Activated effector memory CD4-positive, alpha-beta T cell treated with Interleukin-2 at 50 U/mL for 16 hours (primary cell): ENCODE measurements around the gene TP53I13.

ENCODE experiments used
- DNase-seq: peaks from one replicate; pipeline ENCODE4 v3.0.0-alpha.2; 2020

TP53I13 gene

DNA sequence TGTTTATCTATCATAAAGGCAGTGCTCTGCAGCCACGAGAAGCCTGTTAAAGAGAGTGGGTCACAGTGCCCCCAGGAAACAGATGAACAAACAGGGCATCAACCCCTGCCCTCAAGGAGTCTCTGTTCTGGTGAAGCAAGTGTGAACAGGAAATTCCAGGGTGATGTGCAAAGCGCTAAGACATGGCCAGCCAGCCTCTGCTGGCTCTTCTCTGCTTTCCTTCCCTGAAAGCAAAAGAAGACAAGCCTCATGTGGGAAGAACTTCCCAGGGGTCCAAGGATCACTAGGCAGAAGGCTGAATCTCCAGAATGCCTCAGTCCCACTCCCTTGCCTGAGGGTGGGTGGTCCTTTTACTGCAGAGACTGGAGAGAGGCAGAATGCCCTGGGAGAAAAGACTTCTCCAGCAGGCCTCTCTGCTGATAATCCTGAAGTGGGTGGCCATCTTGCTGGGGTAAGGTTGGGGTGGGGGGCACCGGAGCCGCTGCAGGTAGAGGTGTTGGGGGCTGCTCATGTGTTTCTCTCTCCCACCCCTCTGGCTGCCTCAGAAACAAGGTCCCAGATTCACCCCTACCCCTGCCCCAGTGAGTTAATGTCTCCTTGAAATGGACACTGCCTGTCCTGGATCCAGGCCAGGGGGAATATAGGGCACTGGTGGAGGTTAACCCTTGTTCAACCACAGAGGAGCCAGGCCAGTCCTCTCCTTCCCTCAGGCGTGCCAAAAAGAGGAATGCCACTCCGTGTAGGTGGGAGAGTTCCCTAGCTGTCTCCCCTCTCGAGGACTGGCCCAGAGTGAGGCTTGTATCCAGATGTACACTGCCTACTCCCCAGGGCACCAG is 26.8 kb downstream of the TP53I13 start:
- DNase-seq = no peak

DNA sequence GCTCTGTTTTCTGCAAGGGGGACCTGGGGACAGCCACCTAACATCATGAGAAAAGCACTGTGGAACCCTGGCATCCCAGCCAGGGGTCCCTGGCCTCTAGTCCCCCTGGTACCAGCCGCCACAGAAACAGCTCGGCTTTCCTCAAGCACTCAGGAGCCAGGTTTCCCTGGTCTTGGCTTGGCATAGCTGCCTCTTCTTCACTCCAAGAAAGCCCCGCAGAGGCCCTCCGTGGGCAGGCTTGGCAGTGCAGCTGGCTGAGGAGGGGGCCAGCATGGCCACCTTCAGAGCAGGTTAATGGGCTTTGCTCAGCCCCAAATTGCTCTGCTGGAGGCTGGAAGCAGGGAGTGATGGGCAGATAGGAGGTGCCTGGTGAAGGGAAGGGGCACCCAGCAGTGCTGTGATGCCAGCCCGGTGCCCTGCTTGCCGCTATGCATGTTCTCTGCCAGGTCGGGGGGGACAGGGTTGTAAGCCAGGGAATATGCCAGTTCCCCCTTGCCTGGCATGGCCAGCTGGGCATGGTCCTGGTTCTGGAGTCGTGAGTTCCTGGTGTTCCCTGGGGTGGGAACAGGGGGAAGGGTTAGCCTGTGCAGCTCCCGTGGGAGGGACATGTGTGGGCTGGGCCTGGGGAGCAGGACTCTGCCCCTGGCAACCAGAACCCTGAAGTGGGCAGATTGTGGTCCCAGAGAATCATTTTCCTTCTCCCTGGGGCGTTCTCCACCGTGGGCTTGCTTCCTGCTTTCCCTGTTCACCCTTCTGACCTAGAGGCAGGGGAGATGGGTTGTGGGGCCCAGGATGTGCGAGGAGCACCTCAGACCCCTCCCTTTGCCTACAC is 27.7 kb downstream of the TP53I13 start:
- DNase-seq = no peak

- DNase-seq = no peak
Measured at GRCh38 chr17:29596811-29597210, 28.3 kb downstream of the TP53I13 start.

DNA sequence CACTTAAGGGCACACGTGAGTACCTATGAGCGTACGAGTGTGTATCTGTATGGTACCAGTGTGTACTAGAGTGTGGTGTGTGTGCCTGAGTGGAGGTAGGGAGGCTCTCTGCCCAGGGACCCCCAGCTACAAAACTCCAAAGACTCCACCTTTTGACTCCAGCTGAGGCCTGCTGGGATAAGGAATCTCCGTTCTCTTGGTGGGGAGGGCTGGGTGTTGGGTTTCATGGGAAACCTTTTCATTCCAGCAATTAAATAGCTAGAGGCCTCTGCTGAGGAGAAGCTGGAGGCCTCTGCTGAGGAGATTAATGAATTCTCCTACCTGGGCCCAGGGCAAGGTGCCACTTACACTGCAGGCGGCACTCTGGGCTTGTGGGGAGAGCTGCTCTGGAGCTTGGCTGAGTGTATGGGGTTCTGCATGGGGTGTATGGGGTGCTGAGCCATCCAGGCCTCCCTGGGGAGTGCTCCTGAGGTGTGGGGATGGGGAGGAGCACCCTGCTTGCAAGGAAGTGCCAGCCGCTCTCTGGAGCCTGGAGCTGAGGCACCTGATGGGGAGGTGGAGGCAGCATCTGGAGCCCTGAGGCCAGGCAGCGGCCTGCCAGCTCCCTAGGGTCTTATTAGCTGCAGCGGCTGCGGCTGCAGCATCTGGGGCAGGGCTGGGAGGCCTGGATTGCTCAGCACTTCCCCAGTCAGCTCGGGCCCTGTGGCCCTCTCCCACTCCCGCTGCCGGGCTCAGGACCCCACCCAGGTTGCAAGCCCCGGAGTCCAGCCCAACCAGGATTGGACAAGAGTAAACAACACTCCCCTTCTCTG is 29.1 kb downstream of the TP53I13 start:
- no peak for DNase-seq

- DNase-seq = no peak
Measured at GRCh38 chr17:29603109-29603674, 34.7 kb downstream of the TP53I13 start.

GRCh38 chr17:29607557-29608195 is 39.2 kb downstream of the TP53I13 start:
- DNase-seq = no peak

- DNase-seq = no peak
Measured at GRCh38 chr17:29608986-29609385, 40.5 kb downstream of the TP53I13 start.

GRCh38 chr17:29610395-29610794 is 41.9 kb downstream of the TP53I13 start:
- DNase-seq = no peak

GRCh38 chr17:29611351-29612093 is 43.0 kb downstream of the TP53I13 start:
- no peak for DNase-seq

- no peak for DNase-seq
Measured at GRCh38 chr17:29612094-29612403, 43.5 kb downstream of the TP53I13 start.

DNA sequence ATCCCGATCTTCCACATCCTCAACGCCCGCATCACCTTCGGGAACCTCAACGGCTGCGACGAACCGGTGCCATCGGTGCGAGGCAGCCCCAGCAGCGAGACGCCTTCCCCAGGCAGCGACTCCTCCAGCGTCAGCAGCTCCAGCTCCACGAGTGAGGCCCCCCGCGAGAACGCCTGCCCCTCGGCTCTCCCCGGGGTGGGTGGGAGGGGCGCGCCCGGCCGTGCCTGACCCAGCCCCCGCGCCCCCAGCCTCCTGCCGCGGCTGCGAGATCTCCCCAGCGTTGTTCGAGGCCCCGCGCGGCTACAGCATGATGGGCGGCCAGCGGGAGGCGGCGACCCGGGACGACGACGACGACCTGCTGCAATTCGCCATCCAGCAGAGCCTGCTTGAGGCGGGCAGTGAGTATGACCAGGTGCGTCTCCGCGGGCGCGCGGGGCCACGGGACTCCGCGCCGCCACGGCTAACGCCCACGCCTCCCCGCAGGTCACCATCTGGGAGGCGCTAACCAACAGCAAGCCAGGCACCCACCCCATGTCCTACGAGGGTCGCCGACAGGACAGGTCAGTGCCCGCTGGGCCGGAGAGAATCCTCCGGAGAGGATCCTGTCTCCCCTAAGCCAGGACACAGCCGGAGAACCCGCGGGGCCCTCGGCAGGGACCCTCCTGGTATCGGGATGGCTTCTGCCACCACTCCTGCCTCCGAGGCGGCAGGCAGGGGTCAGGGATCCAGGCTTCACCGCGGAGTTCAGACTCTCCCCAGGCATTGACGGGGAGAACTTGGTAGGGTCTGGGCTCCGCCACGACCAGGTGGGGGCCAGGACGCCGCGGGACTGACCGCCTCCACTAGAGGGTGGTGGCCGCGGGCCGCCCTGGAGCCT is 44.1 kb downstream of the TP53I13 start:
- DNase-seq = no peak

- peak; percentile 90 for DNase-seq
Measured at GRCh38 chr17:29613352-29613837, 44.9 kb downstream of the TP53I13 start.

GRCh38 chr17:29613856-29614255 is 45.4 kb downstream of the TP53I13 start:
- DNase-seq = no peak

GRCh38 chr17:29614349-29615047 is 46.0 kb downstream of the TP53I13 start:
- no peak for DNase-seq

DNA sequence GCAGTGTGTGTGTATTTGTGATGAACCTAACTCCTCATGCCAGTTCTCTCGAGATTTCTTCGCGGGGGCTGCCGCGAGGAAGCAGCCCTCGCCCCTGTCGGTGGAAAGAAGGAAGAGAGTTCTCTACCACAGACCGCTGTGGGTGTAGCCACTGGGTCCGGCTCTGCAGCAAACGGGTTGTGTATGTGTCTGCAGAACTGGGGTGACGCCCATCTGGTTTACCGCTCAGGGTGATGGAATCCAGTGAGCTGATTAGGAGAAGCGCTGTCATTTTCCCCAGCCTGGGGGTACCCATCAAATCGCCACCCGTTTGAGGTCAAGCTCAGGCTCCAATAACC is 46.5 kb downstream of the TP53I13 start:
- peak; percentile 75 for DNase-seq

- peak; percentile 85 for DNase-seq
Measured at GRCh38 chr17:29615492-29616299, 47.2 kb downstream of the TP53I13 start.

DNA sequence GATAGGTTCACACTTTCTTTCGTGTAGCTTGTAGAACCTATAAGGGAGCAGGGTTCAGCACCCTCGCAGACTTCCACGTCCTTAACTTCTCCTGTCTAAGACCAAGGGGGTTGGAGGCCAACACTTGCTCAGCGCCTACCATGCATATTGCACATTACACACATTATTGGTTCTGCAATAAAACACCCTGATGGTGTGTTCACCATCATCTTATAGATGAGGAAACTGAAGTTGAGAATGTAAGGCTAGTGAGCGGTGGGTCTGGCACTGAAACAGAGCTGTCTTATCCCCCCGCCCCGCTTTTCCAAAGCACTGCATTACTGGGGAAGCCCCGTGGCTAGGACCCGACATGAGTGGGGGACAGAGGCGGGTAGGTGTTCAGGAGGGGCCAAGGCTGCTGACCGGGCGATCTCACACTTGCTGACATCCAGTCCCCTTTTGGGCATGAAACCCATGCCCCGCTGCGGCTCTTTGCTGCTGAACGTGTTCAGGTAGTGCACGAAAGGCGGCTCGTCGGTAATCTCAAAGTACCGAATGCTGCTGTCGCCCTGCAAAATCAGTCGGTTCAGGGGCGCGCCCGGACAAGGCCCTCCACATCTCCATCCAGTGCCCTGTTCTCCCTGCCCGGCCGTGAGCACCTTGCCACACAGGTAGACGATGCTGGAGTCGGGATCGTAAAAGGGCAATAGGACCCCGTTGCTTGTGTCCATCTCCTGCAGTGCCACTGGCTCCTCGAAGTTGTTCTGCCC is 48.0 kb downstream of the TP53I13 start:
- DNase-seq = no peak

DNA sequence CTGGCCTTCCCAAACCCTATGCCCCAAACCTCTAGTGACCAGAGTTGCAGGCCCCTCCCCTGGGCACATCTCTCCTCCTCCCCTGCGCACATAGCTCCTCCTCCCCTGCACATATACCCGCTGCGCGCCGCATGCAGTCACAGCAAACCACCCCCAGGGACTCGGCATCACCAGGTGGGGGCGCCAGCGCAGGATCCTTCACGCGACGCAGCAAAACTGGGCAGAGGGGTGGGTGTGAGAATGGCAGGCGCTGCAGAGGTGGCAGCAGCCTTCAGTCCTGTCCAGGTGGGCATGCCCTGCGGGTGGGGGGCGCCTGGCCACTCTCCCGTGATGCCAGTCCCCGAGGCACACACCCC is 48.6 kb downstream of the TP53I13 start:
- peak; percentile 87 for DNase-seq
